K562 (cell line): ENCODE measurements around the gene ANO6. TPM values are rescaled to one million over a fixed set of nuclear protein-coding genes. Genes with fewer than 3 reads are reported as not detected.
A peak's percentile ranks its signal among the peaks of the same experiment; 100 is the strongest.

Source experiments
- ATAC-seq: fragments of 200-7000 bp; cut with Tn5 transposase; 3 replicates; pipeline ENCODE4 v1.9.1; 2020; ENCODE audit warnings: moderate library complexity
- BruUV-seq: library from RNA; stranded (reverse); fragments of 400-500 nt; replicated peaks from 2 replicates; lab custom pipeline; 2021; lab: Mats Ljungman, UMichigan
- CTCF ChIA-PET: fragments of 300-600 bp; formaldehyde crosslinking; extraction: SDS; loops from one replicate; lab custom pipeline; 2021; ENCODE audit warnings: low intra/inter-chr PET ratio; lab: Yijun Ruan, JAX
- POLR2A ChIA-PET: fragments of 300-600, 350-650 bp; sonication (Branson Sonifier 250); formaldehyde crosslinking; extraction: SDS; loops from one replicate; lab custom pipeline; 2021; ENCODE audit warnings: antibody characterized with exemption, inconsistent platforms; lab: Yijun Ruan, JAX
- DNase-seq, 4 experiments: peaks; one replicate each; pipeline versions ENCODE4 v3.0.0 to v3.0.0-alpha.2; 2011 to 2018; ENCODE audit warnings: low spot score in 3 of 4, mixed read lengths in 3 of 4; ENCODE audit errors: extremely low read depth in 1 of 4
- FAIRE-seq: peaks from 2 replicates; lab custom pipeline; 2011; peaks lifted over from hg19 to GRCh38; lab: Jason Lieb, UNC
- H2AFZ ChIP-seq: 2 replicates; pipeline ENCODE4 v1.6.0; 2011; ENCODE audit warnings: low read depth, low read length, control low read depth, inconsistent platforms
- H3K27ac ChIP-seq: fragments of 200-600 bp; 3 replicates; pipeline ENCODE4 v1.8.0; 2011; ENCODE audit warnings: low read depth, mild to moderate bottlenecking, control low read depth, inconsistent platforms, low read length, moderate library complexity, mixed read lengths; ENCODE audit errors: extremely low read depth
- H3K27me3 ChIP-seq, 2 experiments: fragments of 300-600 bp in 1 of 2; 2 replicates in 1 of 2; 3 replicates in 1 of 2; pipeline versions ENCODE4 v1.6.0 to v1.8.0; 2011; ENCODE audit warnings: inconsistent platforms in 2 of 2, low read length in 2 of 2, mild to moderate bottlenecking in 1 of 2, mixed read lengths in 1 of 2, moderate library complexity in 1 of 2; ENCODE audit not compliant: control insufficient read depth in 2 of 2, insufficient read depth in 2 of 2
- H3K36me3 ChIP-seq: fragments of 300-600 bp; 3 replicates; pipeline ENCODE4 v1.8.0; 2011; ENCODE audit warnings: mild to moderate bottlenecking, low read length, inconsistent platforms; ENCODE audit not compliant: control insufficient read depth, insufficient read depth
- H3K4me1 ChIP-seq, 2 experiments: fragments of 200-600 bp in 1 of 2; replicated peaks in 1 of 2; 2 replicates in 1 of 2; 3 replicates in 1 of 2; pipeline versions ENCODE4 v1.5.1 to v1.8.0; 2011; ENCODE audit warnings: inconsistent platforms in 2 of 2, low read length in 2 of 2, mild to moderate bottlenecking in 1 of 2, mixed read lengths in 1 of 2, moderate library complexity in 1 of 2; ENCODE audit not compliant: control insufficient read depth in 2 of 2, insufficient read depth in 2 of 2
- H3K4me2 ChIP-seq: 2 replicates; pipeline ENCODE4 v1.6.1; 2011; ENCODE audit warnings: low read length, control low read depth, inconsistent platforms, mixed read lengths; ENCODE audit not compliant: insufficient read depth
- H3K4me3 ChIP-seq: fragments of 200-600 bp; sonication (generic), shearing (Covaris generic); 2 replicates; pipeline ENCODE4 v1.5.1; 2016; ENCODE audit warnings: control low read depth, inconsistent platforms
- H3K79me2 ChIP-seq: fragments of 200-600 bp; 3 replicates; pipeline ENCODE4 v1.8.0; 2011; ENCODE audit warnings: low read length, inconsistent platforms; ENCODE audit not compliant: control insufficient read depth, insufficient read depth
- H3K9ac ChIP-seq, 2 experiments: 2 replicates each; pipeline versions ENCODE4 v1.6.0 to v1.6.1; 2011; ENCODE audit warnings: low read depth in 2 of 2, low read length in 2 of 2, control low read depth in 1 of 2, inconsistent platforms in 1 of 2, mild to moderate bottlenecking in 1 of 2, mixed read lengths in 1 of 2; ENCODE audit not compliant: insufficient read depth in 1 of 2
- H3K9me1 ChIP-seq: one replicate; pipeline ENCODE4 v1.6.0; 2011; ENCODE audit warnings: inconsistent platforms, mild to moderate bottlenecking, low read length, moderate library complexity; ENCODE audit not compliant: control insufficient read depth, insufficient read depth
- H3K9me3 ChIP-seq: replicated peaks from 2 replicates; pipeline ENCODE4 v1.5.1; 2011; ENCODE audit warnings: low read depth, low read length, inconsistent platforms; ENCODE audit not compliant: control insufficient read depth, insufficient read depth
- H4K20me1 ChIP-seq: replicated peaks from 2 replicates; pipeline ENCODE4 v1.6.1; 2011; ENCODE audit warnings: low read length, inconsistent platforms, mixed read lengths; ENCODE audit not compliant: control insufficient read depth, insufficient read depth
- ATF3 ChIP-seq, 2 experiments: fragments of 450-650 bp in 1 of 2; sonication (generic) in 1 of 2; formaldehyde crosslinking in 1 of 2; IDR thresholded peaks in 1 of 2; conservative IDR thresholded peaks in 1 of 2; 2 replicates each; pipeline versions ENCODE4 v1.6.1 to v1.8.1; 2016 to 2023; ENCODE audit warnings: mild to moderate bottlenecking in 2 of 2, moderate library complexity in 2 of 2, inconsistent platforms in 1 of 2, missing genetic modification reagents in 1 of 2
- CAMTA2 ChIP-seq: fragments of 250-450 bp; sonication (Bioruptor Pico); conservative IDR thresholded peaks from 2 replicates; pipeline ENCODE4 v1.5.1; 2022
- CBX1 ChIP-seq: sonication (generic); IDR thresholded peaks from 2 replicates; pipeline ENCODE4 v1.6.1; 2016; ENCODE audit warnings: antibody characterized with exemption, low read depth, mild to moderate bottlenecking
- EGR1 ChIP-seq: fragments of 450-650 bp; conservative IDR thresholded peaks from 2 replicates; pipeline ENCODE4 v1.6.1; 2017; ENCODE audit warnings: mild to moderate bottlenecking
- EP300 ChIP-seq: IDR thresholded peaks from 2 replicates; pipeline ENCODE4 v1.6.1; 2012; ENCODE audit warnings: low read length, improper control_type of control experiment
- FOS ChIP-seq: IDR thresholded peaks from 3 replicates; pipeline ENCODE4 v1.6.1; 2011; ENCODE audit not compliant: insufficient read length; ENCODE audit errors: extremely low read depth
- GMEB1 ChIP-seq: fragments of 250-450 bp; sonication (Bioruptor Pico); IDR thresholded peaks from 2 replicates; pipeline ENCODE4 v1.4.0; 2020; ENCODE audit warnings: mild to moderate bottlenecking
- HNRNPH1 ChIP-seq: fragments of 200-400 bp; formaldehyde crosslinking; optimal IDR thresholded peaks from 2 replicates; pipeline ENCODE3; 2017; ENCODE audit warnings: low read depth, mild to moderate bottlenecking, low read length, moderate library complexity
- KDM4B ChIP-seq, 2 experiments: fragments of 450-650 bp in 1 of 2; sonication (generic) in 1 of 2; IDR thresholded peaks; 2 replicates each; pipeline ENCODE4 v1.6.1; 2016 to 2017; ENCODE audit warnings: borderline replicate concordance in 2 of 2, antibody characterized with exemption in 1 of 2, low read depth in 1 of 2, mild to moderate bottlenecking in 1 of 2
- KDM5B ChIP-seq: fragments of 200-600 bp; sonication (generic); IDR thresholded peaks from 2 replicates; pipeline ENCODE4 v1.6.1; 2012; ENCODE audit warnings: low read depth, mild to moderate bottlenecking, moderate library complexity, low read length, control low read depth, inconsistent platforms; ENCODE audit not compliant: insufficient replicate concordance
- LCOR ChIP-seq: sonication (generic); formaldehyde crosslinking; IDR thresholded peaks from 2 replicates; pipeline ENCODE4 v1.8.0; 2022; ENCODE audit warnings: mild to moderate bottlenecking, missing genetic modification reagents
- PURB ChIP-seq: sonication (generic); formaldehyde crosslinking; IDR thresholded peaks from 2 replicates; pipeline ENCODE4 v1.9.0; 2021; ENCODE audit warnings: low read depth, mild to moderate bottlenecking, missing genetic modification reagents
- RCOR1 ChIP-seq, 2 experiments: IDR thresholded peaks; 2 replicates each; pipeline ENCODE4 v1.6.1; 2012; ENCODE audit warnings: low read depth in 2 of 2, low read length in 2 of 2, borderline replicate concordance in 1 of 2, improper control_type of control experiment in 1 of 2
- SMARCA4 ChIP-seq: fragments of 450-650 bp; IDR thresholded peaks from 2 replicates; pipeline ENCODE4 v1.6.1; 2016
- SMARCE1 ChIP-seq: fragments of 450-650 bp; IDR thresholded peaks from 2 replicates; pipeline ENCODE4 v1.7.1; 2016; ENCODE audit warnings: mild to moderate bottlenecking
- ZNF175 ChIP-seq: fragments of 200-800 bp; sonication (Bioruptor generic); IDR thresholded peaks from 2 replicates; pipeline ENCODE4 v1.6.1; 2016; ENCODE audit warnings: low read depth, mild to moderate bottlenecking, missing genetic modification characterization, missing compliant biosample characterization
- ZNF431 ChIP-seq: sonication (generic); formaldehyde crosslinking; IDR thresholded peaks from 2 replicates; pipeline ENCODE4 v1.8.0; 2022; ENCODE audit warnings: mild to moderate bottlenecking, missing genetic modification reagents
- ZNF584 ChIP-seq: fragments of 200-800 bp; sonication (Bioruptor generic); IDR thresholded peaks from 2 replicates; pipeline ENCODE4 v1.6.1; 2016; ENCODE audit warnings: low read depth, mild to moderate bottlenecking, missing genetic modification characterization, missing compliant biosample characterization
- WGBS: fragments of 100-300 bp; shearing (Covaris generic); methylation state at CpG from one replicate; pipeline ENCODE4 v1.1.6; 2016; ENCODE audit warnings: low coverage, mixed read lengths; ENCODE audit not compliant: insufficient coverage; ENCODE audit errors: missing lambda C conversion rate; 5-methylcytosine and 5-hydroxymethylcytosine counted together
- in situ Hi-C: fragments of 300-500 bp; cut with MboI; formaldehyde crosslinking; loops from 4 replicates; pipeline ENCODE4 v1.15.0; 2018; ENCODE audit warnings: inconsistent platforms, mixed read lengths
- intact Hi-C: fragments of 100-400 bp; cut with micrococcal nuclease; formaldehyde crosslinking; loops from 2 replicates; pipeline ENCODE4 v1.14.2; 2022
- polyA plus RNA-seq, 8 experiments: library from polyadenylated mRNA; depleted of rRNA in 4 of 8; stranded (reverse) in 5 of 8; unstranded in 3 of 8; fragments of >200 nt; fragmentation: Nextera tagmentation in 2 of 8; fragmentation: Illumina TruSeq in 1 of 8; extraction: Ambion mirVana in 2 of 8; extraction: Trizol in 1 of 8; gene quantifications; 2 replicates each; pipeline versions ENCODE4 v1.2.1 to v1.2.3, GENCODE V29; 2011 to 2014; ENCODE audit warnings: inconsistent platforms in 1 of 8, missing spikeins in 1 of 8
- total RNA-seq, 7 experiments: library from RNA; depleted of rRNA in 6 of 7; stranded (reverse); fragments of >200 nt in 6 of 7; fragmentation: Illumina TruSeq in 2 of 7; extraction: Trizol in 2 of 7; gene quantifications; 2 replicates each; pipeline versions ENCODE4 v1.2.1 to v1.2.3, GENCODE V29; 2011 to 2021; ENCODE audit warnings: low replicate concordance in 1 of 7

ANO6 gene
- total and polyA plus RNA-seq, 9 of the 15 experiments (the other 6 are each of a cell fraction or from before 2014, with no cell fraction given): 3.5 to 24.7 (median 20.3) TPM

- TF ChIP-seq KDM5B (no peak), GMEB1 (no peak), CBX1 (no peak), ZNF584 (no peak), KDM4B (IDR thresholded peaks at IDR 0.05; ENCODE audit: borderline replicate concordance in 2 of 2, low read depth in 1 of 2) (no peak), PURB (no peak)
- TF ChIP-seq, all 486 proteins: peak for 0
These were observed 16.4 kb downstream of the ANO6 start (continued) for GRCh38 chr12:45232146-45232755.

GRCh38 chr12:45232756-45233372 lies 17.0 kb downstream of the ANO6 start:
- Histone ChIP-seq H2AFZ (no peak overlapping the region), H3K4me1 (peaks cover 3 to 49% of the 10 kb centered on the region in 2 experiments; a peak in 4 of 5 replicates), H3K4me2 (peak overlapping the region; percentile 25; the same call in 1 of the 2 replicates), H3K4me3 (no peak overlapping the region), H3K9ac (no peak overlapping the region), H3K9me3 (no peaks in the 10 kb centered on the region), H3K36me3 (peaks cover 7% of the 10 kb centered on the region; the same call in 2 of the 3 replicates), H3K27ac (peak overlapping the region; percentile 80; the same call in 2 of the 3 replicates), H4K20me1 (0 out of 2 replicates have a peak, but pooled peaks cover under 1% of the 10 kb centered on the region), H3K27me3 (no peaks in the 10 kb centered on the region), H3K79me2 (peaks cover 44% of the 10 kb centered on the region), H3K9me1 (no peaks in the 10 kb centered on the region)
- in situ Hi-C loops: no loop called here
- no TSS peak for BruUV-seq
- intact Hi-C loops: no loop called here
- FAIRE-seq (peak; percentile 65), DNase-seq (peak; percentile 26 to 66 (median 40)), ATAC-seq (peak; percentile 52)
- POLR2A ChIA-PET: interaction anchor here (0.9 to 1.6 kb wide), 6 partner anchors 9 to 15 kb away, joined by 3 to 7 read pairs (median 4); no protein-coding TSS in a partner anchor
- WGBS: 31% methylated on average over 6 of the region's 6 CpGs
- CTCF ChIA-PET: no interaction called here
- 0 out of 2 replicates have a peak, but pooled peaks have one; percentile 51 for TF ChIP-seq SMARCE1
- peak; percentile 36 for TF ChIP-seq EGR1
- 0 out of 4 replicates have a peak, but pooled peaks of 1 of the 2 experiments have one; percentile 25 for TF ChIP-seq RCOR1 (IDR thresholded peaks at IDR 0.05; ENCODE audit: borderline replicate concordance in 1 of 2, low read depth in 2 of 2, low read length in 2 of 2)
- peak; percentile 43; the same call in 1 of the 2 replicates for TF ChIP-seq SMARCA4
- TF ChIP-seq FOS: peak; percentile 29
- no peak for TF ChIP-seq HNRNPH1
- TF ChIP-seq CAMTA2 (CRISPR knock-in tag): no peak
- TF ChIP-seq ATF3 (IDR thresholded peaks at IDR 0.05): peak; percentile 69
- TF ChIP-seq ATF3 (CRISPR knock-in tag; conservative IDR thresholded peaks at IDR 0.05): no peak
- TF ChIP-seq ZNF175: no peak
- TF ChIP-seq ZNF431 (CRISPR knock-in tag): no peak
- no peak for TF ChIP-seq EP300
- TF ChIP-seq LCOR (CRISPR knock-in tag): 0 out of 2 replicates have a peak, but pooled peaks have one; percentile 29
